ENCODE data around the gene URB1. TPM values are rescaled to one million over a fixed set of nuclear protein-coding genes. Genes with fewer than 3 reads are reported as not detected.

The URB1 gene
- total and polyA plus RNA-seq, 9 of the 15 experiments (the other 6 are each of a cell fraction or from before 2014, with no cell fraction given): 0.97 to 53.6 (median 21.5) TPM

GRCh38 chr21:32312976-32313375, 79.8 kb downstream of the URB1 start:
- BruUV-seq (replicated peaks): no TSS peak
- no peak overlapping the region for H3K4me3 ChIP-seq
- TF ChIP-seq ZBTB11 (CRISPR knock-in tag; IDR thresholded peaks at IDR 0.05) (no peak), UBTF (IDR thresholded peaks at IDR 0.05; ENCODE audit: borderline replicate concordance in 1 of 2, low read depth in 2 of 2, low read length in 2 of 2) (no peak), CCNT2 (IDR thresholded peaks at IDR 0.05; ENCODE audit: borderline replicate concordance, extremely low read depth, insufficient read length, low read depth, low read length) (no peak), TRIM24 (IDR thresholded peaks at IDR 0.05) (no peak), CHD4 (IDR thresholded peaks at IDR 0.05; ENCODE audit: insufficient read depth, insufficient replicate concordance, low read depth, low read length, poor library complexity, severe bottlenecking) (no peak), ILK (tag; IDR thresholded peaks at IDR 0.05; ENCODE audit: borderline replicate concordance, low read depth) (no peak), NR0B1 (IDR thresholded peaks at IDR 0.05; ENCODE audit: partially characterized antibody) (no peak), GTF3C2 (IDR thresholded peaks at IDR 0.05; ENCODE audit: borderline replicate concordance, extremely low read depth, insufficient read length) (no peak), BMI1 (IDR thresholded peaks at IDR 0.05; ENCODE audit: low read length) (no peak), CEBPB (tag; IDR thresholded peaks at IDR 0.05) (no peak)

More at GRCh38 chr21:32312976-32313375, 79.8 kb downstream of the URB1 start:
- H3K4me1 ChIP-seq (replicated peaks in 1 of 2; ENCODE audit: control insufficient read depth in 2 of 2, insufficient read depth in 2 of 2, low read length in 2 of 2): peaks cover 0 to 10% of the 10 kb centered on the region in 2 experiments; a peak in 1 of 5 replicates
- 0 out of 2 replicates have a peak, but pooled peaks cover 4% of the 10 kb centered on the region for H4K20me1 ChIP-seq (replicated peaks; ENCODE audit: control insufficient read depth, insufficient read depth, low read length)
- no peak overlapping the region for H3K27ac ChIP-seq (ENCODE audit: extremely low read depth, low read depth, low read length)
- peaks cover 92% of the 10 kb centered on the region for H3K36me3 ChIP-seq (ENCODE audit: control insufficient read depth, insufficient read depth, low read length)
- H2AFZ ChIP-seq (ENCODE audit: low read depth, low read length): no peak overlapping the region
- FAIRE-seq: no peak
- no peak for ATAC-seq
- DNase-seq (ENCODE audit: extremely low read depth in 1 of 4, low spot score in 3 of 4): no peak
- in situ Hi-C loops (cut with MboI): no loop called here
- 94% methylated on average over 6 of the region's 6 CpGs for WGBS (ENCODE audit: insufficient coverage, low coverage, missing lambda C conversion rate)
- ChIA-PET CTCF (ENCODE audit: low intra/inter-chr PET ratio) (no interaction called here), POLR2A (interaction anchor here (0.5 to 2.3 kb wide), 2 partner anchors 13 to 281 kb away, joined by 3 to 8 read pairs; no protein-coding TSS in a partner anchor)
- H3K9me3 ChIP-seq (replicated peaks; ENCODE audit: control insufficient read depth, insufficient read depth, low read depth, low read length): no peaks in the 10 kb centered on the region; the same call in 1 of the 2 replicates
- H3K9me1 ChIP-seq (ENCODE audit: control insufficient read depth, insufficient read depth, low read length): no peaks in the 10 kb centered on the region
- H3K27me3 ChIP-seq (ENCODE audit: control insufficient read depth in 2 of 2, insufficient read depth in 2 of 2, low read length in 2 of 2): no peaks in the 10 kb centered on the region
- H3K9ac ChIP-seq (ENCODE audit: insufficient read depth in 1 of 2, low read depth in 2 of 2, low read length in 2 of 2): no peak overlapping the region
- no peaks in the 10 kb centered on the region for H3K79me2 ChIP-seq (ENCODE audit: control insufficient read depth, insufficient read depth, low read length)
- no peak overlapping the region for H3K4me2 ChIP-seq (ENCODE audit: insufficient read depth, low read length)
- intact Hi-C loops (cut with micrococcal nuclease): no loop called here
